GM13976 (cell line): ENCODE measurements around the gene TMEM45A.

Experiments
- DNase-seq: peaks from one replicate; pipeline ENCODE4 v3.0.0; 2012; ENCODE audit warnings: low spot score
- in situ Hi-C: fragments of 300-500 bp; cut with MboI; formaldehyde crosslinking; loops from one replicate; pipeline ENCODE4 v1.12.0; 2022; ENCODE audit warnings: low sequenced_read_pairs, mixed read lengths, inconsistent platforms; ENCODE audit not compliant: unreplicated experiment
- TF ChIP-seq, protein P1 (sequence below): IDR thresholded peaks from 2 replicates; pipeline ENCODE4 v1.5.1; 2012; ENCODE audit warnings: borderline replicate concordance, mild to moderate bottlenecking; ENCODE audit not compliant: insufficient read depth; ENCODE audit errors: extremely low read depth, missing control alignments, control extremely low read depth

The TMEM45A gene

DNA sequence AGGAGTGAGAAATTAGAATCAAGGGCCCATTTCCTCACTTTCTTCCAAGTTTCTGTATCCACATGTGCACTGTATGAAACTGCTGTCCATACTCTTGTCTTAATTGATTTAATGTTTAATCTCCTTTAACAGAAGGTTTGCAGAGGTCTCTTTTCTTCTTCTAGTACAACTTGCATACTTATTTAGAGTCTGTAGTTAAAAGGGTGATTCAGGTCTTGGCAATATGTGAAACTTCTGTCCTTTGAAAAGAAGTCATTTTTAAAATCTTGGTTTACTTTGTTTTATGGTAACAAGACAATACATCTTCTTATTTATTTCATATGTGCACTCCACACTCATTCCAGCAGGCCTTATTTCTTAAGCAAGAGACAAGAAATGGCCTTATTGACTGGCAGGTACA lies 25.8 kb downstream of the TMEM45A start:
- no peak for DNase-seq
- TF ChIP-seq, protein P1, sequence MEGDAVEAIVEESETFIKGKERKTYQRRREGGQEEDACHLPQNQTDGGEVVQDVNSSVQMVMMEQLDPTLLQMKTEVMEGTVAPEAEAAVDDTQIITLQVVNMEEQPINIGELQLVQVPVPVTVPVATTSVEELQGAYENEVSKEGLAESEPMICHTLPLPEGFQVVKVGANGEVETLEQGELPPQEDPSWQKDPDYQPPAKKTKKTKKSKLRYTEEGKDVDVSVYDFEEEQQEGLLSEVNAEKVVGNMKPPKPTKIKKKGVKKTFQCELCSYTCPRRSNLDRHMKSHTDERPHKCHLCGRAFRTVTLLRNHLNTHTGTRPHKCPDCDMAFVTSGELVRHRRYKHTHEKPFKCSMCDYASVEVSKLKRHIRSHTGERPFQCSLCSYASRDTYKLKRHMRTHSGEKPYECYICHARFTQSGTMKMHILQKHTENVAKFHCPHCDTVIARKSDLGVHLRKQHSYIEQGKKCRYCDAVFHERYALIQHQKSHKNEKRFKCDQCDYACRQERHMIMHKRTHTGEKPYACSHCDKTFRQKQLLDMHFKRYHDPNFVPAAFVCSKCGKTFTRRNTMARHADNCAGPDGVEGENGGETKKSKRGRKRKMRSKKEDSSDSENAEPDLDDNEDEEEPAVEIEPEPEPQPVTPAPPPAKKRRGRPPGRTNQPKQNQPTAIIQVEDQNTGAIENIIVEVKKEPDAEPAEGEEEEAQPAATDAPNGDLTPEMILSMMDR: no peak
- in situ Hi-C loops: no loop called here

- in situ Hi-C loops: no loop called here
- TF ChIP-seq, protein P1: no peak
- no peak for DNase-seq
These were observed 26.6 kb downstream of the TMEM45A start for GRCh38 chr3:100518983-100519382.

DNA sequence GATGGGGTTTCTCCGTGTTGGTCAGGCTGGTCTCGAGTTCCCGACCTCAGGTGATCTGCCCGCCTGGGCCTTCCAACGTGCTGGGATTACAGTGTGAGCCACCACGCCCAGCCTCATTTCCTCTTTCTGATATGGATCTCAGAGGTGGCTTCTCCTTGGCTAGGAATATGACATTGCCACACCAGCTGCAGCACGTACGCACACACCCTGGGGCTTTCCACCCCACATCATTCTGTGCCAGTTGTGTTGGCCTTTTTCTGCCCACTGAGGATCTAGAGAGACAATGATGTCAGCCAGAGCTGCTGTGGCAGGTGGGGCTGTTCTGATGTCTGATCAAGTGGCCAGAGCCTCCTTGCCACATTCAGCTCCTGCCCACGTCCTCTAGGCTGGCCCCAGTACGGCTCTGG lies 29.0 kb downstream of the TMEM45A start:
- no peak for DNase-seq
- in situ Hi-C loops: no loop called here
- TF ChIP-seq, protein P1: no peak

GRCh38 chr3:100522125-100522524 lies 29.7 kb downstream of the TMEM45A start:
- TF ChIP-seq, protein P1: no peak
- in situ Hi-C loops: no loop called here
- DNase-seq: no peak

GRCh38 chr3:100523050-100523760 lies 30.8 kb downstream of the TMEM45A start:
- in situ Hi-C loops: no loop called here
- TF ChIP-seq, protein P1: no peak

DNA sequence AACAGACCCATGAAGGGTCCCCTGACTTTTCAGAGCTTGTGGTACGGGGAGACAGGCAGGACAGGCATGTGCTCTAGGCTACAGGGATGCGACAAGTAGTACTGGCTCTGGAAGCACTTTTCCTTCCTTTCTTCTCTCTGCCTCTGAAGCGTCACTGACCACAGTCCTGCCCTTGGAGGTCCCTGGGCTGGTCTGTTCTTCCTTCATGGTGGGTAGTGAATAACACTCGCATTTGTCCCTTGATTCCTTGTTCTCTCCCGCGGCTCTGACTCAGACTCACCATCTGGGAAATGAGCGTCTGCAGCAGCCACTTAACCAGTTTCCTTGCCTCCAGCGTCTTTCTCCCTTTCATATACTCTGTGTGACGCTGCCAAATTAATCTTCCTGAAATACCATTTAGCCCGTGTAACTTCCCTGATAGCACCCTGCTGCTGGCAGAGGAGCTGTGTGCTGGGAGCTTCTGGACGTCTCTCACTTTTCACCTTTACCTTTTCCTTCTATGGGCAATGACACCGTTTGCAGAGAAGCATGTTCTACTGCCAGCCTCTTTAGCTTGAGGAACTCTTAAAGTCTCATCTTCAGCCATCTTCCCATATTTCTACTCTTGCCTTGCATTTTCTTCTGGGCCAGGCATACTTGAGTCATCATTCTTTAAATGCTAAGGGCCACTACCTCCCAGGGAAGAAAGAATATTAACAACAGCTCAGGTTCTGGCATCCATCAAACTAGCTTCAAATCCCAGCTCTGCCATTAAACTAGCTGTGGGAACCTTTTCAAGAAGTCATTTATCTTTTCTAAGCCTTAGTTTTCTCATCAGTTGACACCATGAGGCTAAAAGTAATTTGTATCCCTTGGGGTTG lies 33.6 kb downstream of the TMEM45A start:
- DNase-seq: no peak
- in situ Hi-C loops: no loop called here
- TF ChIP-seq, protein P1: no peak

More at GRCh38 chr3:100523050-100523760, 30.8 kb downstream of the TMEM45A start:
- no peak for DNase-seq
